HEK293 (cell line): Measurements from ENCODE around the gene METTL22.

Source experiments
- CTCF ChIA-PET: fragments of 350-600 bp; formaldehyde crosslinking; extraction: SDS; loops from one replicate; lab custom pipeline; 2021; ENCODE audit warnings: antibody characterized with exemption; lab: Yijun Ruan, JAX
- POLR2A ChIA-PET: fragments of 300-600 bp; formaldehyde crosslinking; extraction: SDS; loops from one replicate; lab custom pipeline; 2020; ENCODE audit warnings: antibody characterized with exemption, inconsistent platforms; lab: Yijun Ruan, JAX
- H3K27ac ChIP-seq: fragments of 200-500 bp; sonication (Bioruptor generic); 2 replicates; pipeline ENCODE4 v1.5.1; 2014; ENCODE audit warnings: low read depth, low read length, control low read depth, inconsistent platforms; ENCODE audit errors: extremely low read depth
- H3K36me3 ChIP-seq, 2 experiments: fragments of 200-500 bp in 1 of 2; sonication (Bioruptor generic) in 1 of 2; 1 replicate in 1 of 2; 2 replicates in 1 of 2; pipeline ENCODE4 v1.5.1; 2014 to 2017; ENCODE audit warnings: inconsistent platforms in 2 of 2, low read length in 2 of 2; ENCODE audit not compliant: control insufficient read depth in 2 of 2, insufficient read depth in 1 of 2
- H3K4me1 ChIP-seq: fragments of 200-500 bp; sonication (Bioruptor generic); 2 replicates; pipeline ENCODE4 v1.5.1; 2014; ENCODE audit warnings: mild to moderate bottlenecking, low read length, inconsistent platforms; ENCODE audit not compliant: control insufficient read depth, insufficient read depth
- H3K4me3 ChIP-seq: 2 replicates; pipeline ENCODE4 v1.5.1; 2011; ENCODE audit warnings: low read depth, mild to moderate bottlenecking, control low read depth, low read length, moderate library complexity
- H3K9me3 ChIP-seq: fragments of 200-500 bp; sonication (Bioruptor generic); 2 replicates; pipeline ENCODE4 v1.5.1; 2014; ENCODE audit warnings: low read depth, low read length, inconsistent platforms; ENCODE audit not compliant: control insufficient read depth, insufficient read depth
- EGR2 ChIP-seq: fragments of 450-650 bp; formaldehyde crosslinking; IDR thresholded peaks from 2 replicates; pipeline ENCODE4 v1.5.1; 2016; ENCODE audit warnings: low read depth, missing biosample characterization, missing genetic modification characterization
- HOXC10 ChIP-seq: sonication (generic); formaldehyde crosslinking; IDR thresholded peaks from 2 replicates; pipeline ENCODE4 v1.8.1; 2023; ENCODE audit warnings: mild to moderate bottlenecking, missing genetic modification reagents
- KLF7 ChIP-seq: fragments of 450-650 bp; formaldehyde crosslinking; IDR thresholded peaks from 2 replicates; pipeline ENCODE4 v1.5.1; 2016; ENCODE audit warnings: missing biosample characterization, missing genetic modification characterization, borderline replicate concordance
- MEIS1 ChIP-seq: sonication (generic); formaldehyde crosslinking; IDR thresholded peaks from 2 replicates; pipeline ENCODE4 v1.8.1; 2022; ENCODE audit warnings: missing genetic modification reagents, mild to moderate bottlenecking, borderline replicate concordance
- OSR2 ChIP-seq: fragments of 450-650 bp; formaldehyde crosslinking; IDR thresholded peaks from 2 replicates; pipeline ENCODE4 v1.5.1; 2016; ENCODE audit warnings: missing biosample characterization, missing genetic modification characterization
- OVOL3 ChIP-seq: fragments of 450-650 bp; formaldehyde crosslinking; IDR thresholded peaks from 2 replicates; pipeline ENCODE4 v1.5.1; 2016; ENCODE audit warnings: missing biosample characterization, missing genetic modification characterization
- SETDB1 ChIP-seq: IDR thresholded peaks from one replicate; pipeline ENCODE4 v1.6.1; 2017; ENCODE audit warnings: mild to moderate bottlenecking, low read length, moderate library complexity, mixed read lengths; ENCODE audit not compliant: insufficient read length
- TCF7L2 ChIP-seq: IDR thresholded peaks from 2 replicates; pipeline ENCODE4 v1.6.1; 2011; ENCODE audit warnings: low read depth, mild to moderate bottlenecking, inconsistent platforms, low read length, moderate library complexity, borderline replicate concordance
- ZBTB8A ChIP-seq: fragments of 450-650 bp; formaldehyde crosslinking; IDR thresholded peaks from 2 replicates; pipeline ENCODE4 v1.5.1; 2016; ENCODE audit warnings: missing biosample characterization, missing genetic modification characterization
- ZFP3 ChIP-seq: fragments of 450-650 bp; formaldehyde crosslinking; IDR thresholded peaks from 2 replicates; pipeline ENCODE4 v1.5.1; 2016; ENCODE audit warnings: low read depth, missing biosample characterization, missing genetic modification characterization
- ZNF202 ChIP-seq: fragments of 450-650 bp; formaldehyde crosslinking; IDR thresholded peaks from 2 replicates; pipeline ENCODE4 v1.5.1; 2016; ENCODE audit warnings: missing biosample characterization, missing genetic modification characterization, borderline replicate concordance
- ZNF211 ChIP-seq: fragments of 450-650 bp; formaldehyde crosslinking; IDR thresholded peaks from 2 replicates; pipeline ENCODE4 v1.5.1; 2016; ENCODE audit warnings: low read depth, missing biosample characterization, missing genetic modification characterization
- ZNF223 ChIP-seq: fragments of 450-650 bp; formaldehyde crosslinking; IDR thresholded peaks from 2 replicates; pipeline ENCODE4 v1.5.1; 2016; ENCODE audit warnings: missing biosample characterization, missing genetic modification characterization
- ZNF354C ChIP-seq: fragments of 450-650 bp; formaldehyde crosslinking; IDR thresholded peaks from 2 replicates; pipeline ENCODE4 v1.5.1; 2016; ENCODE audit warnings: missing biosample characterization, missing genetic modification characterization, low read depth, borderline replicate concordance
- ZNF513 ChIP-seq: fragments of 450-650 bp; IDR thresholded peaks from 2 replicates; pipeline ENCODE4 v1.5.1; 2018; ENCODE audit warnings: missing biosample characterization, missing genetic modification characterization
- ZNF514 ChIP-seq: fragments of 450-650 bp; formaldehyde crosslinking; IDR thresholded peaks from 2 replicates; pipeline ENCODE4 v1.5.1; 2016; ENCODE audit warnings: missing biosample characterization, missing genetic modification characterization
- ZNF660 ChIP-seq: fragments of 450-650 bp; IDR thresholded peaks from 2 replicates; pipeline ENCODE4 v1.5.1; 2018; ENCODE audit warnings: missing biosample characterization, mild to moderate bottlenecking, missing genetic modification characterization
- ZNF785 ChIP-seq: fragments of 450-650 bp; formaldehyde crosslinking; IDR thresholded peaks from 2 replicates; pipeline ENCODE4 v1.5.1; 2016; ENCODE audit warnings: missing biosample characterization, missing genetic modification characterization
- ZSCAN30 ChIP-seq: fragments of 450-650 bp; IDR thresholded peaks from 2 replicates; pipeline ENCODE4 v1.5.1; 2018; ENCODE audit warnings: missing biosample characterization, mild to moderate bottlenecking, missing genetic modification characterization, moderate library complexity
- ZXDB ChIP-seq: fragments of 450-650 bp; formaldehyde crosslinking; IDR thresholded peaks from 2 replicates; pipeline ENCODE4 v1.5.1; 2016; ENCODE audit warnings: missing biosample characterization, missing genetic modification characterization
- TF ChIP-seq, protein P1 (sequence below): fragments of 450-650 bp; formaldehyde crosslinking; IDR thresholded peaks from 2 replicates; pipeline ENCODE4 v1.5.1; 2016; ENCODE audit warnings: missing biosample characterization, missing genetic modification characterization
- TF ChIP-seq, protein P2 (sequence below): fragments of 450-650 bp; formaldehyde crosslinking; IDR thresholded peaks from 2 replicates; pipeline ENCODE4 v1.5.1; 2017; ENCODE audit warnings: missing biosample characterization, missing genetic modification characterization
- TF ChIP-seq, protein P3 (sequence below): fragments of 450-650 bp; formaldehyde crosslinking; IDR thresholded peaks from 2 replicates; pipeline ENCODE4 v1.5.1; 2016; ENCODE audit warnings: missing biosample characterization, missing genetic modification characterization, low read depth
- TF ChIP-seq, protein P4 (sequence below): sonication (generic); formaldehyde crosslinking; IDR thresholded peaks from 2 replicates; pipeline ENCODE4 v1.8.1; 2022; ENCODE audit warnings: mild to moderate bottlenecking, moderate library complexity, missing genetic modification reagents
- TF ChIP-seq, protein P5 (sequence below): fragments of 450-650 bp; formaldehyde crosslinking; IDR thresholded peaks from 2 replicates; pipeline ENCODE4 v1.5.1; 2016; ENCODE audit warnings: missing biosample characterization, missing genetic modification characterization

METTL22 gene

GRCh38 chr16:8625491-8626087 lies 4.1 kb downstream of the METTL22 start:
- no peak overlapping the region for H3K4me3 ChIP-seq
- H3K27ac ChIP-seq, result no peak overlapping the region
- ChIA-PET POLR2A (no interaction called here), CTCF (interaction anchor here (0.7 to 1.2 kb wide), 2 partner anchors 10 to 802 kb away, joined by 3 read pairs; no protein-coding TSS in a partner anchor)
- peaks cover 19 to 62% of the 10 kb centered on the region in 2 experiments; a peak in 2 of 3 replicates for H3K36me3 ChIP-seq
- H3K9me3 ChIP-seq, result no peaks in the 10 kb centered on the region
- no peak for TF ChIP-seq ZNF223 (tag by site-specific recombination)
- no peak for TF ChIP-seq HOXC10 (CRISPR knock-in tag)
- no peak for TF ChIP-seq KLF7
- TF ChIP-seq EGR2 (tag by site-specific recombination), result no peak
- TF ChIP-seq ZNF354C (tag by site-specific recombination), result no peak
- TF ChIP-seq ZNF514, result no peak
- TF ChIP-seq ZNF513 (tag by site-specific recombination), result no peak
- TF ChIP-seq ZSCAN30 (tag by site-specific recombination), result no peak
- no peak for TF ChIP-seq ZBTB8A
- TF ChIP-seq, protein P1, sequence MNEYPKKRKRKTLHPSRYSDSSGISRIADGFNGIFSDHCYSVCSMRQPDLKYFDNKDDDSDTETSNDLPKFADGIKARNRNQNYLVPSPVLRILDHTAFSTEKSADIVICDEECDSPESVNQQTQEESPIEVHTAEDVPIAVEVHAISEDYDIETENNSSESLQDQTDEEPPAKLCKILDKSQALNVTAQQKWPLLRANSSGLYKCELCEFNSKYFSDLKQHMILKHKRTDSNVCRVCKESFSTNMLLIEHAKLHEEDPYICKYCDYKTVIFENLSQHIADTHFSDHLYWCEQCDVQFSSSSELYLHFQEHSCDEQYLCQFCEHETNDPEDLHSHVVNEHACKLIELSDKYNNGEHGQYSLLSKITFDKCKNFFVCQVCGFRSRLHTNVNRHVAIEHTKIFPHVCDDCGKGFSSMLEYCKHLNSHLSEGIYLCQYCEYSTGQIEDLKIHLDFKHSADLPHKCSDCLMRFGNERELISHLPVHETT, result no peak
- TF ChIP-seq OVOL3 (tag by site-specific recombination), result no peak
- TF ChIP-seq, all 188 proteins: peak for 0
- H3K4me1 ChIP-seq, result peaks cover 4% of the 10 kb centered on the region; the same call in 1 of the 2 replicates

- no peak overlapping the region for H3K27ac ChIP-seq
- H3K9me3 ChIP-seq, result no peaks in the 10 kb centered on the region
- no peak overlapping the region for H3K4me3 ChIP-seq
- H3K36me3 ChIP-seq, result peaks cover 19 to 75% of the 10 kb centered on the region in 2 experiments; a peak in 2 of 3 replicates
- CTCF ChIA-PET, result no interaction called here
- peaks cover 4% of the 10 kb centered on the region; the same call in 1 of the 2 replicates for H3K4me1 ChIP-seq
- POLR2A ChIA-PET, result no interaction called here
- TF ChIP-seq SETDB1 (no peak), OSR2 (tag by site-specific recombination) (no peak), ZNF785 (tag by site-specific recombination) (no peak), ZNF660 (no peak), TCF7L2 (no peak), ZNF202 (tag by site-specific recombination) (no peak), ZXDB (tag by site-specific recombination) (no peak), MEIS1 (CRISPR knock-in tag) (no peak), ZFP3 (tag by site-specific recombination) (no peak), HOXC10 (CRISPR knock-in tag) (no peak), ZNF211 (no peak)
- TF ChIP-seq, protein P1, result no peak
- TF ChIP-seq, protein P2, sequence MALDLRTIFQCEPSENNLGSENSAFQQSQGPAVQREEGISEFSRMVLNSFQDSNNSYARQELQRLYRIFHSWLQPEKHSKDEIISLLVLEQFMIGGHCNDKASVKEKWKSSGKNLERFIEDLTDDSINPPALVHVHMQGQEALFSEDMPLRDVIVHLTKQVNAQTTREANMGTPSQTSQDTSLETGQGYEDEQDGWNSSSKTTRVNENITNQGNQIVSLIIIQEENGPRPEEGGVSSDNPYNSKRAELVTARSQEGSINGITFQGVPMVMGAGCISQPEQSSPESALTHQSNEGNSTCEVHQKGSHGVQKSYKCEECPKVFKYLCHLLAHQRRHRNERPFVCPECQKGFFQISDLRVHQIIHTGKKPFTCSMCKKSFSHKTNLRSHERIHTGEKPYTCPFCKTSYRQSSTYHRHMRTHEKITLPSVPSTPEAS, result no peak
- TF ChIP-seq, protein P3, sequence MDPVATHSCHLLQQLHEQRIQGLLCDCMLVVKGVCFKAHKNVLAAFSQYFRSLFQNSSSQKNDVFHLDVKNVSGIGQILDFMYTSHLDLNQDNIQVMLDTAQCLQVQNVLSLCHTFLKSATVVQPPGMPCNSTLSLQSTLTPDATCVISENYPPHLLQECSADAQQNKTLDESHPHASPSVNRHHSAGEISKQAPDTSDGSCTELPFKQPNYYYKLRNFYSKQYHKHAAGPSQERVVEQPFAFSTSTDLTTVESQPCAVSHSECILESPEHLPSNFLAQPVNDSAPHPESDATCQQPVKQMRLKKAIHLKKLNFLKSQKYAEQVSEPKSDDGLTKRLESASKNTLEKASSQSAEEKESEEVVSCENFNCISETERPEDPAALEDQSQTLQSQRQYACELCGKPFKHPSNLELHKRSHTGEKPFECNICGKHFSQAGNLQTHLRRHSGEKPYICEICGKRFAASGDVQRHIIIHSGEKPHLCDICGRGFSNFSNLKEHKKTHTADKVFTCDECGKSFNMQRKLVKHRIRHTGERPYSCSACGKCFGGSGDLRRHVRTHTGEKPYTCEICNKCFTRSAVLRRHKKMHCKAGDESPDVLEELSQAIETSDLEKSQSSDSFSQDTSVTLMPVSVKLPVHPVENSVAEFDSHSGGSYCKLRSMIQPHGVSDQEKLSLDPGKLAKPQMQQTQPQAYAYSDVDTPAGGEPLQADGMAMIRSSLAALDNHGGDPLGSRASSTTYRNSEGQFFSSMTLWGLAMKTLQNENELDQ (tag by site-specific recombination), result no peak
- TF ChIP-seq, protein P4, sequence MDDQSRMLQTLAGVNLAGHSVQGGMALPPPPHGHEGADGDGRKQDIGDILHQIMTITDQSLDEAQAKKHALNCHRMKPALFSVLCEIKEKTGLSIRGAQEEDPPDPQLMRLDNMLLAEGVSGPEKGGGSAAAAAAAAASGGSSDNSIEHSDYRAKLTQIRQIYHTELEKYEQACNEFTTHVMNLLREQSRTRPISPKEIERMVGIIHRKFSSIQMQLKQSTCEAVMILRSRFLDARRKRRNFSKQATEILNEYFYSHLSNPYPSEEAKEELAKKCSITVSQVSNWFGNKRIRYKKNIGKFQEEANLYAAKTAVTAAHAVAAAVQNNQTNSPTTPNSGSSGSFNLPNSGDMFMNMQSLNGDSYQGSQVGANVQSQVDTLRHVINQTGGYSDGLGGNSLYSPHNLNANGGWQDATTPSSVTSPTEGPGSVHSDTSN, result no peak
- TF ChIP-seq, protein P5, sequence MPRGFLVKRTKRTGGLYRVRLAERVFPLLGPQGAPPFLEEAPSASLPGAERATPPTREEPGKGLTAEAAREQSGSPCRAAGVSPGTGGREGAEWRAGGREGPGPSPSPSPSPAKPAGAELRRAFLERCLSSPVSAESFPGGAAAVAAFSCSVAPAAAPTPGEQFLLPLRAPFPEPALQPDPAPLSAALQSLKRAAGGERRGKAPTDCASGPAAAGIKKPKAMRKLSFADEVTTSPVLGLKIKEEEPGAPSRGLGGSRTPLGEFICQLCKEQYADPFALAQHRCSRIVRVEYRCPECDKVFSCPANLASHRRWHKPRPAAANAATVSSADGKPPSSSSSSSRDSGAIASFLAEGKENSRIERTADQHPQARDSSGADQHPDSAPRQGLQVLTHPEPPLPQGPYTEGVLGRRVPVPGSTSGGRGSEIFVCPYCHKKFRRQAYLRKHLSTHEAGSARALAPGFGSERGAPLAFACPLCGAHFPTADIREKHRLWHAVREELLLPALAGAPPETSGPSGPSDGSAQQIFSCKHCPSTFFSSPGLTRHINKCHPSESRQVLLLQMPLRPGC (tag by site-specific recombination), result no peak
Observed at GRCh38 chr16:8626946-8627345, 5.4 kb downstream of the METTL22 start.
